ENCODE results near the gene PCBP3.
"Not testable (repeated sequence)": the region's sequence is repeated elsewhere in the genome, so short reads cannot be mapped to it uniquely, and the experiment has no call there.

PCBP3 gene

GRCh38 chr21:45698493-45699184 lies 55.1 kb downstream of the PCBP3 start:
- DNase-seq: no peak

GRCh38 chr21:45699251-45699942 lies 55.9 kb downstream of the PCBP3 start:
- no peak for DNase-seq

GRCh38 chr21:45699966-45700365 lies 56.4 kb downstream of the PCBP3 start:
- no peak for DNase-seq

- DNase-seq: no peak
Observed at GRCh38 chr21:45700461-45700860, 56.9 kb downstream of the PCBP3 start.

- no peak for DNase-seq
Observed at GRCh38 chr21:45704311-45705108, 61.0 kb downstream of the PCBP3 start.

GRCh38 chr21:45706299-45706698 lies 62.8 kb downstream of the PCBP3 start:
- no peak for DNase-seq

- no peak for DNase-seq
Observed at GRCh38 chr21:45709173-45709572, 65.6 kb downstream of the PCBP3 start.

GRCh38 chr21:45709696-45710268 lies 66.3 kb downstream of the PCBP3 start:
- DNase-seq: no peak

GRCh38 chr21:45710306-45710705 lies 66.8 kb downstream of the PCBP3 start:
- not testable (repeated sequence) for DNase-seq

GRCh38 chr21:45713613-45714012 lies 70.1 kb downstream of the PCBP3 start:
- DNase-seq: no peak

GRCh38 chr21:45715441-45715840 lies 71.9 kb downstream of the PCBP3 start:
- no peak for DNase-seq

GRCh38 chr21:45718413-45718812 lies 74.9 kb downstream of the PCBP3 start:
- DNase-seq: no peak

- DNase-seq: no peak
Observed at GRCh38 chr21:45719177-45719802, 75.8 kb downstream of the PCBP3 start.

GRCh38 chr21:45720204-45720603 lies 76.7 kb downstream of the PCBP3 start:
- not testable (repeated sequence) for DNase-seq

GRCh38 chr21:45721671-45722070 lies 78.1 kb downstream of the PCBP3 start:
- DNase-seq: no peak

GRCh38 chr21:45723049-45723958 lies 79.8 kb downstream of the PCBP3 start:
- DNase-seq: no peak

- no peak for DNase-seq
Observed at GRCh38 chr21:45724345-45724961, 80.9 kb downstream of the PCBP3 start.

GRCh38 chr21:45724994-45725843 lies 81.7 kb downstream of the PCBP3 start:
- DNase-seq: no peak

- no peak for DNase-seq
Observed at GRCh38 chr21:45725844-45726200, 82.3 kb downstream of the PCBP3 start.

- no peak for DNase-seq
Observed at GRCh38 chr21:45726438-45726837, 82.9 kb downstream of the PCBP3 start.

Data from stimulated activated CD4-positive, alpha-beta T cell treated with anti-CD3 and anti-CD28 coated beads, Interleukin-12 subunit alpha, Interleukin-12 subunit beta, amount 100 ng/mL, for 4 hours (primary cell).